ENCODE measurements around the gene STK32B.
"Not testable (repeated sequence)": the region's sequence is repeated elsewhere in the genome, so short reads cannot be mapped to it uniquely, and the experiment has no call there.

STK32B gene

DNA sequence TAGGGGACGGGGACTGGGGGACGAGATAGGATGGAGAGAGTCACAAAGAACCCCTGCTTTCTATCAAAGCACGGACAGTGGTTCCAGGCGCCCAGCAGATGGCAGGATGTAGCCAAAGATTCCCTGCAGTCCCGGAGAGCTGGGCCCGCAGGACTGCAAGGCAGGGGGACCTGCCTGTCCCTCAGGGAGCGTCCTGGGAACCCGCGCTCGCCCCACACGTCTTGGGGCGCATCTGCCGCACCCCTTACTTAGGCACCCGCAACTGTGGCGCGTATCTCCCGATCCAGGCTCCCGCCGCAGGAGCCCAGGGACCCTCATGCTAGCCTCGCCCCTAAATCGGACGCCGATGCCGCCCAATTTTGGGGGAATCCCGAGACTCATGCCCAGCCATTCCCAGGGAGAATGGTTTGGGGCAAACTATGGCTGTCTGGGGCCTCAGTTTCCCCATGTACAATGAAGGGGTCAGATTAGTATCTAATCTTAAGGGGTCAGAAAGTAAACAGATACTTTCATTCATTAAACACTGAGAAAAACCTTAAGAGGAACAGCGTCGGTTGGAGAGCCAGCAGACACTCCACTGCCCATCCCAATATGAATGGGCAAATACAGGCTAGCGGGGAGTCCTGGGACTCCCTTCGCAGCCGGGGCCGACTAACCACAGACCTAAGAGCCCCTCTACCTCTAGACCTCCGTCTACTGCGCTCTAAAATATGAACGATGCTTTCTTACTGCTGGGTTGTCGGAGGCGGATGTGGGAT is 581 bp upstream of the STK32B start:
- TF ChIP-seq, protein P1, sequence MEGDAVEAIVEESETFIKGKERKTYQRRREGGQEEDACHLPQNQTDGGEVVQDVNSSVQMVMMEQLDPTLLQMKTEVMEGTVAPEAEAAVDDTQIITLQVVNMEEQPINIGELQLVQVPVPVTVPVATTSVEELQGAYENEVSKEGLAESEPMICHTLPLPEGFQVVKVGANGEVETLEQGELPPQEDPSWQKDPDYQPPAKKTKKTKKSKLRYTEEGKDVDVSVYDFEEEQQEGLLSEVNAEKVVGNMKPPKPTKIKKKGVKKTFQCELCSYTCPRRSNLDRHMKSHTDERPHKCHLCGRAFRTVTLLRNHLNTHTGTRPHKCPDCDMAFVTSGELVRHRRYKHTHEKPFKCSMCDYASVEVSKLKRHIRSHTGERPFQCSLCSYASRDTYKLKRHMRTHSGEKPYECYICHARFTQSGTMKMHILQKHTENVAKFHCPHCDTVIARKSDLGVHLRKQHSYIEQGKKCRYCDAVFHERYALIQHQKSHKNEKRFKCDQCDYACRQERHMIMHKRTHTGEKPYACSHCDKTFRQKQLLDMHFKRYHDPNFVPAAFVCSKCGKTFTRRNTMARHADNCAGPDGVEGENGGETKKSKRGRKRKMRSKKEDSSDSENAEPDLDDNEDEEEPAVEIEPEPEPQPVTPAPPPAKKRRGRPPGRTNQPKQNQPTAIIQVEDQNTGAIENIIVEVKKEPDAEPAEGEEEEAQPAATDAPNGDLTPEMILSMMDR (IDR thresholded peaks at IDR 0.05; ENCODE audit: extremely low read depth, missing control alignments) = peak; percentile 30

DNA sequence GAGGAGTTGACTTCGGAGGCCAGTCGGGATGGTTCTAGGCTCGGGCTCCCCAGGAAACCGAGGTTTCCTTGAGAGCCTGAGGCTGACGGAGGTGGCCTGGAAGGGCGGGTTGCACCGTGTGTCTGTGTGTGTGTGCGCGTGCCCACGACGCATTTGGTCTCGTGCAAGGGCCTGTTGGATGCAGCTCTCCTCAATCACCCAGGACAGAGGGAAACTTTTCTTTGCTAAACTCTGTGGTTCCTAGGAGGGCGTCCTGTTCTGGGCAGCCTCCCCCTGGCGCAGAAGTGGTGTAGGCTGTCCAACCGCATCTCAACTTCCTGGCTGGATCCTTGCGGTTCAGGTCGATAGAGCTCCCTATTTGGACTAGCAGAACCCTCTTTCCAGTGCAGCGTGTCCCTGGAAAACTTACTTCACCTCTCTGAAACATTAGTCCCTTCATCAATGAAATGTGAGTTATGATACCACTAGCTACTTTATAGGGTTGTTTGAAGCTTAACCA is 973 bp downstream of the STK32B start:
- DNase-seq (ENCODE audit: low spot score) = no peak
- TF ChIP-seq, protein P1 (IDR thresholded peaks at IDR 0.05; ENCODE audit: extremely low read depth, missing control alignments) = no peak

More for the DNA sequence above, 581 bp upstream of the STK32B start:
- DNase-seq (ENCODE audit: low spot score) = peak; percentile 79

DNA sequence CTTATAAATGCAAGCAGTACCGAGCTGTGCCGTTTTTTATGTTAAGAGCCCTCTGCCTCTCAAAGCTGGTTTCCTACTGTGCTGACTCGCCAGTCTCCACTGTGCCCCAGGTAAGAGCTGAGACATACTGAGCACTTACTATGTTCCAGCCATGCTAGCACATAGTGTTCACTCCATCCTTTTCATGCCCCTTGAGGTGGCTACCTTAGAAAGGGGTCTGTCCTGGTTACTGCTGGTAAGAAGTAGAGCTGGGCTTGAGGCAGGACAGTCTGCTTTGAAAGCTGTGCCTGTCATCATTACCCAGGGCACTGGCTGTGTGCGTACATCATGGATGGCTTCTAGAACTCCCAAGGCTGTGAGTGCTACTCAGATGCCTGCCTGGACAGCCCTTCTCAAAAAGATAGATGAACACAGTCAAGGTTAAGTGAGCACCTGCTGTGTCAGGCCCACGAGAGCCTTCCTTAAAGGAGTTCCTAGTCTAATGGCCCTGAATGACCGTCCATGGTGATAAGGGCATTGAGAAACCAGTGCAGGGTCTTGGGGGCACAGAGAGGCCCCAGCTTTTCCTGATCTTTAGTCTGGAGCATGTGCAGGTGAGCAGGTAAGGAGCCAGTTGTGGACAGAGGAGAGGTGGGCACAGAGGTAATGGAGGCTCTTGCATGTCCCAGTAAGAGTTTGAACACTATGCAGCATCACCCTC is 1.6 kb downstream of the STK32B start:
- DNase-seq (ENCODE audit: low spot score) = no peak
- TF ChIP-seq, protein P1 (IDR thresholded peaks at IDR 0.05; ENCODE audit: extremely low read depth, missing control alignments) = no peak

DNA sequence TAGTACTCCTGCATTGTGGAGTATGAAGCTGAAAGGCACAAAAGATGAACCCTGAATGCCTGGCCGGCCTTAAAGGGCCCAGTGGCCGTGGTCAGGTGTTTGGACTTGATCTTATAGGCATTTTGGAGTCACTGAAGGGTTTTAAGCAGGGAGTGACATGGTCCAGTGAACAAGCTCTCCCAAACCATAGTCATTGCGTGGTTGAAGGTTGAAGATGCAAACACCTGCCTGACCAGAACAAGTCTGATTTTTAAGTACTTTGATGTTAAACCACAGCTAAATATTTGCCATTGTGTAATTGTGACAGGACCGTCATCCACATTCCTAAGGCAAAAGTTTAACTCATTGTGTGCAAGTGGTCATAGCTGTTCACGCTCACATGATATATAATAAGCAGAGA is 3.3 kb downstream of the STK32B start:
- DNase-seq (ENCODE audit: low spot score) = no peak
- TF ChIP-seq, protein P1 (IDR thresholded peaks at IDR 0.05; ENCODE audit: extremely low read depth, missing control alignments) = no peak

DNA sequence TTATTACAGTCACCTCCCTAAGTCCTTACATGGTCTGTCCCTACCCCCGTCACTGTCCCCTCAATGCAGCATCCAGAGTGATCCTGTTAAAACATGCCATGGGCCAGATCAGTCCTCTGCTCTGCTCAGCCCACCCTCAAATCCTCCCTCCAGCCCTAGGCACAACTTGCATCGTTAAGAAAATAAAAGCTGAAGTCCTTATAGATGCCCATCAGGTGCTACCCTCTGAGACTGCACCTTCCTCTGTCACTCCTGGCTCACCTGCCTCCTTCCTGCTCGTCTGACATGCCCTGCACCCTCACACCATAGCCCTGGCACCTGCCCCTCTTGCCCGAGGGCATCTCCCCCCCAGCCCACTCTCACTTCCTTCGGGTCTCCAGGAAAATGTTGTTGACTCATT is 4.1 kb downstream of the STK32B start:
- no peak for DNase-seq (ENCODE audit: low spot score)
- TF ChIP-seq, protein P1 (IDR thresholded peaks at IDR 0.05; ENCODE audit: extremely low read depth, missing control alignments) = no peak

DNA sequence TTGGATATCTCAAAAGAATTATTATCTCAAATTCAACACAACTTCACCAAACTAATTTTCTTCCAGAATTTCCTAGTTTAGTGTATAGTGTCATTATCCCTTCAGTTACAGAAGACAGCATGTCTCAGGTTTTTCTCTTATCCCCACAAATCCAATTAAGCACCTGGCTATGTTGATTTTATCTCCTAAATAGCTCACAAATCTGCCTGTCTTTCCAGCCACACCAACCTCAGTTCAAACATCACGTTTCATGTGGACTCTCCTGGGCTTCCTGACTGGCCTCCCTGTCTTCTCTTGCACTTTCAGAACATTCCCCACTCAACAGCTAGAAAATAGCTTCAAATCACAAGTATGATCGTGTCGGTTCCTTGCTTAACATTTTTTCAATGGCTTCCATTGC is 14.8 kb downstream of the STK32B start:
- DNase-seq (ENCODE audit: low spot score) = no peak
- TF ChIP-seq, protein P1 (IDR thresholded peaks at IDR 0.05; ENCODE audit: extremely low read depth, missing control alignments) = no peak

DNA sequence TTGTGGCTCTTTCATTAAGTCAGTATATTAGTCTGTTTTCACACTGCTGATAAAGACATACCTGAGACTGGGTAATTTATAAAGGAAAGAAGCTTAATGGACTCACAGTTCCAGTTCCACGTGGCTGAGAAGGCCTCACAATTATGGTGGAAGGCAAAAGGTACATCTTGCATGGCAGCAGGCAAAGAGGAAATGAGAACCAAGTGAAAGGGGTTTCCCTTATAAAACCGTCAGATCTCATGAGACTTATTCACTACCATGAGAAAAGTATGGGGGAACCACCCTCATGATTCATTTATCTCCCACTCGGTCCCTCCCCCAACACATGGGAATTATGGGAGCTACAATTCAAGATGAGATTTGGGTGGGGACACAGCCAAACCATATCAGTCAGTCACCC is 15.7 kb downstream of the STK32B start:
- DNase-seq (ENCODE audit: low spot score) = not testable (repeated sequence)
